ENCODE results near the gene ZNF775. TPM values are rescaled to one million over a fixed set of nuclear protein-coding genes. Genes with fewer than 3 reads are reported as not detected.

ZNF775 gene
- total RNA-seq, 1 donor from 2014 or later, result 12.1 TPM

DNA sequence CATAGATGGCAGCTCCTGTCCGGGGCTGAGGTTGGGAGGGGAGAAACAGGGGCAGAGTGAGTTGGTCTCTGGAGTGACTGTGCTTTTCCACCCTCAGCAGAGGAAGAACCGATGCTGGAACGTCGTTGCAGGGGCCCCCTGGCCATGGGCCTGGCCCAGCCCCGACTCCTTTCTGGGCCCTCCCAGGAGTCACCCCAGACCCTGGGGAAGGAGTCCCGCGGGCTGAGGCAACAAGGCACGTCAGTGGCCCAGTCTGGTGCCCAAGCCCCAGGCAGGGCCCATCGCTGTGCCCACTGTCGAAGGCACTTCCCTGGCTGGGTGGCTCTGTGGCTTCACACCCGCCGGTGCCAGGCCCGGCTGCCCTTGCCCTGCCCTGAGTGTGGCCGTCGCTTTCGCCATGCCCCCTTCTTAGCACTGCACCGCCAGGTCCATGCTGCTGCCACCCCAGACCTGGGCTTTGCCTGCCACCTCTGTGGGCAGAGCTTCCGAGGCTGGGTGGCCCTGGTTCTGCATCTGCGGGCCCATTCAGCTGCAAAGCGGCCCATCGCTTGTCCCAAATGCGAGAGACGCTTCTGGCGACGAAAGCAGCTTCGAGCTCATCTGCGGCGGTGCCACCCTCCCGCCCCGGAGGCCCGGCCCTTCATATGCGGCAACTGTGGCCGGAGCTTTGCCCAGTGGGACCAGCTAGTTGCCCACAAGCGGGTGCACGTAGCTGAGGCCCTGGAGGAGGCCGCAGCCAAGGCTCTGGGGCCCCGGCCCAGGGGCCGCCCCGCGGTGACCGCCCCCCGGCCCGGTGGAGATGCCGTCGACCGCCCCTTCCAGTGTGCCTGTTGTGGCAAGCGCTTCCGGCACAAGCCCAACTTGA lies 7.8 kb upstream of the ZNF775 start:
- Mint-ChIP-seq H3K4me3 (ENCODE audit: unreplicated experiment) (no peak overlapping the region), H3K36me3 (ENCODE audit: low read depth, unreplicated experiment) (peaks cover 34% of the 10 kb centered on the region)

DNA sequence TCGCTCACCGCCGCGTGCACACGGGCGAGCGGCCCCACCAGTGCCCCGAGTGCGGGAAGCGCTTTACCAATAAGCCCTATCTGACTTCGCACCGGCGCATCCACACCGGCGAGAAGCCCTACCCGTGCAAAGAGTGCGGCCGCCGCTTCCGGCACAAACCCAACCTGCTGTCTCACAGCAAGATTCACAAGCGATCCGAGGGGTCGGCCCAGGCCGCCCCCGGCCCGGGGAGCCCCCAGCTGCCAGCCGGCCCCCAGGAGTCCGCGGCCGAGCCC lies 7.2 kb upstream of the ZNF775 start:
- DNase-seq (ENCODE audit: low spot score), result no peak
- Mint-ChIP-seq H3K36me3 (ENCODE audit: low read depth, unreplicated experiment) (peaks cover 34% of the 10 kb centered on the region), H3K27ac (ENCODE audit: unreplicated experiment) (no peak overlapping the region), H3K27me3 (ENCODE audit: unreplicated experiment) (peaks cover 22% of the 10 kb centered on the region), H3K4me1 (ENCODE audit: unreplicated experiment) (peaks cover 62% of the 10 kb centered on the region), H3K4me3 (ENCODE audit: unreplicated experiment) (no peak overlapping the region), H3K9me3 (ENCODE audit: unreplicated experiment) (no peaks in the 10 kb centered on the region)
- TF ChIP-seq, protein P1, sequence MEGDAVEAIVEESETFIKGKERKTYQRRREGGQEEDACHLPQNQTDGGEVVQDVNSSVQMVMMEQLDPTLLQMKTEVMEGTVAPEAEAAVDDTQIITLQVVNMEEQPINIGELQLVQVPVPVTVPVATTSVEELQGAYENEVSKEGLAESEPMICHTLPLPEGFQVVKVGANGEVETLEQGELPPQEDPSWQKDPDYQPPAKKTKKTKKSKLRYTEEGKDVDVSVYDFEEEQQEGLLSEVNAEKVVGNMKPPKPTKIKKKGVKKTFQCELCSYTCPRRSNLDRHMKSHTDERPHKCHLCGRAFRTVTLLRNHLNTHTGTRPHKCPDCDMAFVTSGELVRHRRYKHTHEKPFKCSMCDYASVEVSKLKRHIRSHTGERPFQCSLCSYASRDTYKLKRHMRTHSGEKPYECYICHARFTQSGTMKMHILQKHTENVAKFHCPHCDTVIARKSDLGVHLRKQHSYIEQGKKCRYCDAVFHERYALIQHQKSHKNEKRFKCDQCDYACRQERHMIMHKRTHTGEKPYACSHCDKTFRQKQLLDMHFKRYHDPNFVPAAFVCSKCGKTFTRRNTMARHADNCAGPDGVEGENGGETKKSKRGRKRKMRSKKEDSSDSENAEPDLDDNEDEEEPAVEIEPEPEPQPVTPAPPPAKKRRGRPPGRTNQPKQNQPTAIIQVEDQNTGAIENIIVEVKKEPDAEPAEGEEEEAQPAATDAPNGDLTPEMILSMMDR (IDR thresholded peaks at IDR 0.05; ENCODE audit: unreplicated experiment), result no peak

More for the DNA sequence above, 7.8 kb upstream of the ZNF775 start:
- DNase-seq (ENCODE audit: low spot score), result no peak
- TF ChIP-seq, protein P1 (IDR thresholded peaks at IDR 0.05; ENCODE audit: unreplicated experiment), result no peak
- Mint-ChIP-seq H3K27ac (ENCODE audit: unreplicated experiment) (peak overlapping the region; percentile 74), H3K4me1 (ENCODE audit: unreplicated experiment) (peaks cover 57% of the 10 kb centered on the region), H3K27me3 (ENCODE audit: unreplicated experiment) (peaks cover 20% of the 10 kb centered on the region), H3K9me3 (ENCODE audit: unreplicated experiment) (no peaks in the 10 kb centered on the region)

DNA sequence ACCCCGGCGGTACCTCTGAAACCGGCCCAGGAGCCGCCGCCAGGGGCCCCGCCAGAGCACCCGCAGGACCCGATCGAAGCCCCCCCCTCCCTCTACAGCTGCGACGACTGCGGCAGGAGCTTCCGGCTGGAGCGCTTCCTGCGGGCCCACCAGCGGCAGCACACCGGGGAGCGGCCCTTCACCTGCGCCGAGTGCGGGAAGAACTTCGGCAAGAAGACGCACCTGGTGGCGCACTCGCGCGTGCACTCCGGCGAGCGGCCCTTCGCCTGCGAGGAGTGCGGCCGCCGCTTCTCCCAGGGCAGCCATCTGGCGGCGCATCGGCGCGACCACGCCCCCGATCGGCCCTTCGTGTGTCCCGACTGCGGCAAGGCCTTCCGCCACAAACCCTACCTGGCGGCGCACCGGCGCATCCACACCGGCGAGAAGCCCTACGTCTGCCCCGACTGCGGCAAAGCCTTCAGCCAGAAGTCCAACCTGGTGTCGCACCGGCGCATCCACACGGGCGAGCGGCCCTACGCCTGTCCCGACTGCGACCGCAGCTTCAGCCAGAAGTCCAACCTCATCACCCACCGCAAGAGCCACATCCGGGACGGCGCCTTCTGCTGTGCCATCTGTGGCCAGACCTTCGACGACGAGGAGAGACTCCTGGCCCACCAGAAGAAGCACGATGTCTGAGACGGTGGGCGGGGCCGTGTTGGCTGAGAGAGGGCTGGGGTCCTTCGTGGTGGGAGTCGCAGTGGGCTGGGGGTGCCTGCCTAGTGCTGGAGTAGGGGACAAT lies 6.7 kb upstream of the ZNF775 start:
- H3K4me3 Mint-ChIP-seq (ENCODE audit: unreplicated experiment), result no peak overlapping the region
- H3K27me3 Mint-ChIP-seq (ENCODE audit: unreplicated experiment), result peaks cover 22% of the 10 kb centered on the region
- peaks cover 66% of the 10 kb centered on the region for H3K4me1 Mint-ChIP-seq (ENCODE audit: unreplicated experiment)
- no peak overlapping the region for H3K27ac Mint-ChIP-seq (ENCODE audit: unreplicated experiment)
- no peaks in the 10 kb centered on the region for H3K9me3 Mint-ChIP-seq (ENCODE audit: unreplicated experiment)
- TF ChIP-seq, protein P1 (IDR thresholded peaks at IDR 0.05; ENCODE audit: unreplicated experiment), result no peak
- DNase-seq (ENCODE audit: low spot score), result no peak
- H3K36me3 Mint-ChIP-seq (ENCODE audit: low read depth, unreplicated experiment), result peaks cover 34% of the 10 kb centered on the region

DNA sequence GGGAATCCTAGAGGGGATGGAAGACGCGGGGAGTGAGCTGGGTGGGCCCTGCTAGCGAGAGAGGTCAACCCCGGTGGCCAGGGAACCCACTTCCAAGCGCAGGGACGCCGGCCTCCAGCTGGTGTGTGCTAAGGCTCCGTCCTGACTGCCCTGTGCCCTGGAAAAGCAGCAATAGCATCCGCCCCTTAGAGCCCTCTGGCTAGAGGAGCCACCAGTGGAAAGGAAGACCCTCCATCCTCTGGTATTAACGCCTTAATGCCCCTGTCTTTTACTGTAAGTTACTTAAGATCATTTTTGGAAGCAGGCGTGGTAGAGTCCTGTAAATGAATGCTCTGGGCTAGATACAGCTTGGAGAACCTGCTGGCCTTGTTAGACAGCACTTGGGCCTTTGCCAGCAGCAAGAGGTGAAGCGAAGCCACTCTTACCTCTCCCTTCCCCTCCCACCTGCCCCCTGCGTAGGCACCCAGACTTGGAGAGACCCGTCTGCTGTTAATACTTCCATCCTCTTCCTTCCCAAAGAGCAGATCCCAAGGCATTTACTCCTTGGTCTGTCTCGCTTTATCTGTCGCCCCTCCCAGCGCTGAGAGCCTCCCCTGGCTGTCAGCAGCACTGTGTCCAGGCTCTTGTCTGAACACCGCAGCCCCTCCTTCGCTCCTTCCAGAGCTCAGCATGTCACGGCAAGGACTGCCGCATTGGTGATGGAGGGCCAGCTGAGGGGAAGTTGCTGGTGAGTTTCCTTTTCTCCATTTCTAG lies 5.9 kb upstream of the ZNF775 start:
- peaks cover 34% of the 10 kb centered on the region for H3K36me3 Mint-ChIP-seq (ENCODE audit: low read depth, unreplicated experiment)
- no peak for DNase-seq (ENCODE audit: low spot score)
- H3K9me3 Mint-ChIP-seq (ENCODE audit: unreplicated experiment), result no peaks in the 10 kb centered on the region
- H3K27me3 Mint-ChIP-seq (ENCODE audit: unreplicated experiment), result peaks cover 25% of the 10 kb centered on the region
- H3K4me1 Mint-ChIP-seq (ENCODE audit: unreplicated experiment), result peaks cover 73% of the 10 kb centered on the region
- H3K4me3 Mint-ChIP-seq (ENCODE audit: unreplicated experiment), result peak overlapping the region; percentile 69
- TF ChIP-seq, protein P1 (IDR thresholded peaks at IDR 0.05; ENCODE audit: unreplicated experiment), result no peak
- no peak overlapping the region for H3K27ac Mint-ChIP-seq (ENCODE audit: unreplicated experiment)

Measured in endothelial cell (in vitro differentiated cells).